ENCODE results near the gene FZR1.
"Not testable (repeated sequence)": the region's sequence is repeated elsewhere in the genome, so short reads cannot be mapped to it uniquely, and the experiment has no call there.

FZR1 gene

GRCh38 chr19:3527238-3527910, 21.3 kb downstream of the FZR1 start:
- in situ Hi-C loops (cut with MboI; ENCODE audit: low sequenced_read_pairs), result no loop called here

GRCh38 chr19:3528080-3528479, 22.0 kb downstream of the FZR1 start:
- in situ Hi-C loops (cut with MboI; ENCODE audit: low sequenced_read_pairs), result no loop called here

GRCh38 chr19:3528539-3529211, 22.6 kb downstream of the FZR1 start:
- in situ Hi-C loops (cut with MboI; ENCODE audit: low sequenced_read_pairs), result no loop called here

GRCh38 chr19:3529299-3529698, 23.2 kb downstream of the FZR1 start:
- in situ Hi-C loops (cut with MboI; ENCODE audit: low sequenced_read_pairs), result not testable (repeated sequence)

- in situ Hi-C loops (cut with MboI; ENCODE audit: low sequenced_read_pairs), result no loop called here
Observed at GRCh38 chr19:3530389-3530788, 24.3 kb downstream of the FZR1 start.

- in situ Hi-C loops (cut with MboI; ENCODE audit: low sequenced_read_pairs), result no loop called here
Observed at GRCh38 chr19:3531716-3532115, 25.6 kb downstream of the FZR1 start.

- in situ Hi-C loops (cut with MboI; ENCODE audit: low sequenced_read_pairs), result no loop called here
Observed at GRCh38 chr19:3532154-3532786, 26.2 kb downstream of the FZR1 start.

GRCh38 chr19:3533033-3533432, 26.9 kb downstream of the FZR1 start:
- in situ Hi-C loops (cut with MboI; ENCODE audit: low sequenced_read_pairs), result no loop called here

- in situ Hi-C loops (cut with MboI; ENCODE audit: low sequenced_read_pairs), result no loop called here
Observed at GRCh38 chr19:3533563-3534216, 27.6 kb downstream of the FZR1 start.

- in situ Hi-C loops (cut with MboI; ENCODE audit: low sequenced_read_pairs), result no loop called here
Observed at GRCh38 chr19:3534375-3535234, 28.5 kb downstream of the FZR1 start.

- in situ Hi-C loops (cut with MboI; ENCODE audit: low sequenced_read_pairs), result no loop called here
Observed at GRCh38 chr19:3535235-3535535, 29.1 kb downstream of the FZR1 start.

- in situ Hi-C loops (cut with MboI; ENCODE audit: low sequenced_read_pairs), result no loop called here
Observed at GRCh38 chr19:3535563-3535965, 29.5 kb downstream of the FZR1 start.

- in situ Hi-C loops (cut with MboI; ENCODE audit: low sequenced_read_pairs), result no loop called here
Observed at GRCh38 chr19:3535981-3536380, 29.9 kb downstream of the FZR1 start.

- in situ Hi-C loops (cut with MboI; ENCODE audit: low sequenced_read_pairs), result no loop called here
Observed at GRCh38 chr19:3536429-3537100, 30.5 kb downstream of the FZR1 start.

- in situ Hi-C loops (cut with MboI; ENCODE audit: low sequenced_read_pairs), result no loop called here
Observed at GRCh38 chr19:3537101-3537437, 31.0 kb downstream of the FZR1 start.

GRCh38 chr19:3537438-3538240, 31.5 kb downstream of the FZR1 start:
- in situ Hi-C loops (cut with MboI; ENCODE audit: low sequenced_read_pairs), result no loop called here

GRCh38 chr19:3538258-3538929, 32.3 kb downstream of the FZR1 start:
- in situ Hi-C loops (cut with MboI; ENCODE audit: low sequenced_read_pairs), result no loop called here

- in situ Hi-C loops (cut with MboI; ENCODE audit: low sequenced_read_pairs), result no loop called here
Observed at GRCh38 chr19:3538965-3539755, 33.0 kb downstream of the FZR1 start, which contains the start of gene TEKTIP1. TSS of gene TEKTIP1 (plus strand) at chr19:3539174. CDS start at chr19:3539178, 4 bp downstream.

Data from HL-60/S4 (cell line).